Esophagus muscularis mucosa (tissue), 4 donors: ENCODE measurements around the gene TIMM23. TPM values are rescaled to one million over a fixed set of nuclear protein-coding genes. Genes with fewer than 3 reads are reported as not detected.
A peak's percentile ranks its signal among the peaks of the same experiment; 100 is the strongest.

Experiments
- DNase-seq: peaks from one replicate; pipeline ENCODE4 v3.0.0-alpha.2; 2017; ENCODE audit errors: extremely low spot score
- H3K27ac ChIP-seq, 4 donors: fragments of 200-600 bp; sonication (generic); replicated peaks in 1 of 4; 1 replicate in 3 of 4; 2 replicates in 1 of 4; pipeline ENCODE4 v1.5.1; 2016 to 2019; ENCODE audit warnings: mild to moderate bottlenecking in 1 of 4
- H3K27me3 ChIP-seq, 4 donors: fragments of 200-600 bp; sonication (generic); one replicate each; pipeline versions ENCODE4 v1.5.1 to v1.6.0; 2016 to 2019
- H3K36me3 ChIP-seq, 4 donors: fragments of 200-600 bp; sonication (generic); one replicate each; pipeline ENCODE4 v1.5.1; 2016 to 2019
- H3K4me1 ChIP-seq, 4 donors: fragments of 200-600 bp; sonication (generic); one replicate each; pipeline ENCODE4 v1.5.1; 2016 to 2019
- H3K4me3 ChIP-seq, 4 donors: fragments of 200-600 bp; sonication (generic); 1 replicate in 2 of 4; 2 replicates in 2 of 4; pipeline ENCODE4 v1.5.1; 2016 to 2019; ENCODE audit warnings: mild to moderate bottlenecking in 4 of 4, moderate library complexity in 1 of 4
- H3K9me3 ChIP-seq, 4 donors: fragments of 200-600 bp; sonication (generic); 1 replicate in 3 of 4; 2 replicates in 1 of 4; pipeline ENCODE4 v1.5.1; 2016 to 2019
- EP300 ChIP-seq: sonication (generic); formaldehyde crosslinking; IDR thresholded peaks from one replicate; pipeline ENCODE4 v1.6.1; 2017; ENCODE audit warnings: antibody characterized with exemption
- POLR2A ChIP-seq: fragments of 450-650 bp; IDR thresholded peaks from one replicate; pipeline ENCODE4 v1.6.1; 2017; ENCODE audit warnings: antibody characterized with exemption, moderate library complexity, mild to moderate bottlenecking, low read depth
- POLR2AphosphoS5 ChIP-seq, 2 donors: sonication (generic); formaldehyde crosslinking; IDR thresholded peaks; one replicate each; pipeline ENCODE4 v1.6.1; 2017; ENCODE audit warnings: antibody characterized with exemption in 2 of 2
- WGBS: methylation state at CpG from one replicate; pipeline ENCODE4 v1.1.5; 2018; 5-methylcytosine and 5-hydroxymethylcytosine counted together
- intact Hi-C: fragments of 100-400 bp; cut with DNase I; formaldehyde crosslinking; loops from one replicate; pipeline ENCODE4 v1.15.1; 2023
- total RNA-seq, 4 donors: library from RNA; depleted of rRNA; stranded (reverse); fragments of >200 nt; gene quantifications; one replicate each; pipeline versions ENCODE4 v1.1.0 to v1.2.1, GENCODE V29; 2016
- TF ChIP-seq, protein P1 (sequence below), 3 experiments: fragments of 200-600 bp in 2 of 3; fragments of 450-650 bp in 1 of 3; sonication (generic) in 2 of 3; IDR thresholded peaks; one replicate each; pipeline ENCODE4 v1.5.1; 2017 to 2019; ENCODE audit warnings: antibody characterized with exemption in 3 of 3, mild to moderate bottlenecking in 2 of 3, moderate library complexity in 1 of 3

TIMM23 gene
- total RNA-seq, 4 donors from 2014 or later, result 52.9 to 66.9 (median 57.7) TPM

DNA sequence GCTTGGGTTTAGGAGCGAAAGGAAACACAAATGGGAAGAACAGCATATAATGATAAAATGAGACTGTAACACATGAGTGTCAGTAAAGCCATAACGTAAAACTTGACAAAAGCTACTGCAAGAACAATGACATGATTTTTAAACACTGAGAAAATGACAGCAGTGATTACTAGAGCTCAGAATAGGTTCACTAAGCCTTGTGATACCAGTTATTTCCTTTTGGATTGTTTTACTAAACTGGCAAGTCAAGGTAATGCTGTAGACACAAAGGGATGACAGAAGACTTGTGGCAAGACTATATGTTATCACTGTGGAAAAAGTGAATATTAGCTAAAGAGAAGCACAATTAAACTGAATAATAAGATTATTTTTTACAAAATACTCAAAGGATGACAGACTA, 45.4 kb downstream of the TIMM23 start:
- 78% methylated on average over 2 of the region's 2 CpGs for WGBS
- H3K27me3 ChIP-seq, result no peaks in the 10 kb centered on the region
- H3K4me3 ChIP-seq, result no peak overlapping the region
- H3K4me1 ChIP-seq, result peaks cover 52 to 81% (median 68%) of the 10 kb centered on the region in 4 donors
- TF ChIP-seq POLR2AphosphoS5 (IDR thresholded peaks at IDR 0.05) (no peak), POLR2A (no peak), EP300 (no peak)
- TF ChIP-seq, protein P1, sequence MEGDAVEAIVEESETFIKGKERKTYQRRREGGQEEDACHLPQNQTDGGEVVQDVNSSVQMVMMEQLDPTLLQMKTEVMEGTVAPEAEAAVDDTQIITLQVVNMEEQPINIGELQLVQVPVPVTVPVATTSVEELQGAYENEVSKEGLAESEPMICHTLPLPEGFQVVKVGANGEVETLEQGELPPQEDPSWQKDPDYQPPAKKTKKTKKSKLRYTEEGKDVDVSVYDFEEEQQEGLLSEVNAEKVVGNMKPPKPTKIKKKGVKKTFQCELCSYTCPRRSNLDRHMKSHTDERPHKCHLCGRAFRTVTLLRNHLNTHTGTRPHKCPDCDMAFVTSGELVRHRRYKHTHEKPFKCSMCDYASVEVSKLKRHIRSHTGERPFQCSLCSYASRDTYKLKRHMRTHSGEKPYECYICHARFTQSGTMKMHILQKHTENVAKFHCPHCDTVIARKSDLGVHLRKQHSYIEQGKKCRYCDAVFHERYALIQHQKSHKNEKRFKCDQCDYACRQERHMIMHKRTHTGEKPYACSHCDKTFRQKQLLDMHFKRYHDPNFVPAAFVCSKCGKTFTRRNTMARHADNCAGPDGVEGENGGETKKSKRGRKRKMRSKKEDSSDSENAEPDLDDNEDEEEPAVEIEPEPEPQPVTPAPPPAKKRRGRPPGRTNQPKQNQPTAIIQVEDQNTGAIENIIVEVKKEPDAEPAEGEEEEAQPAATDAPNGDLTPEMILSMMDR (IDR thresholded peaks at IDR 0.05), result no peak
- H3K36me3 ChIP-seq, result peaks cover 17 to 38% (median 35%) of the 10 kb centered on the region in 4 donors
- H3K27ac ChIP-seq, result no peak overlapping the region
- no peaks in the 10 kb centered on the region for H3K9me3 ChIP-seq
- no peak for DNase-seq
- intact Hi-C loops, result no loop called here

DNA sequence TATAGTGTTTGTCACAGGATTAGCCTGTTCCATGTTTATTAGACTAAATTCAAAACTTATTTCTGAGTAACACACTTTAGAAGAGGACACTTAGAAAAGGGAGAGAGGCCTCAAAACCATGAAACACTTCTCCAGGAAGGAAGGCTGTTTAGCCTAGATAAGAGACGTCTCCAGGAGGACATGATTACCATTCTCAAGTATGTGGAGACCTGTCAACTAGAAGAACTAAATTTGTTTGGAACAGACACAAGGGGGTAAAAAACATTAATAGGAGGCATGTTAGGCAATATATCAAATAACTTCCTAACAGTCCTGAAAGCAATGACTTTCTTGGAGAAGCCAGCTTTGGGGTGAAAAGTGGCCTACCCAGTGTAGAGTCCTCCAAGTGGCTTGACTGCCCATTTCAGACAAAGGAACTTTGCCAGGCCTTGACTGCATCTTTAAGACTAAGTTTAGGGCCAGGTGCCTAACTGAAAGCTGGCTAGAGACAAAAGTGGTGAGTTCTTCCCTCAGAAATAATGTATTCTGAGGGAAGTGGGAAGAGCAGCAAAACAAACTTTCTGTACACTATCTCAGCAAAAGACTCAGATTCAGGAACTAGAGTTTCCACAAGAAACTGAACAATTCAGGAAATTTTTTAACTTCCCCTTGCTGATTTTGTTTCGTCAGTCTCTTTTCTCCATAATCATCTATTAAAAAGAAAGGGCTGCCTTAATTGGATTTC, 46.3 kb downstream of the TIMM23 start:
- no peaks in the 10 kb centered on the region for H3K27me3 ChIP-seq
- no peaks in the 10 kb centered on the region for H3K9me3 ChIP-seq
- intact Hi-C loops, result no loop called here
- WGBS, result 43% methylated on average over 2 of the region's 2 CpGs
- TF ChIP-seq POLR2A (no peak), POLR2AphosphoS5 (IDR thresholded peaks at IDR 0.05) (no peak), EP300 (no peak)
- TF ChIP-seq, protein P1 (IDR thresholded peaks at IDR 0.05), result no peak
- H3K36me3 ChIP-seq, result peaks cover 8 to 30% (median 26%) of the 10 kb centered on the region in 4 donors
- H3K4me1 ChIP-seq, result peaks cover 54 to 90% (median 73%) of the 10 kb centered on the region in 4 donors
- H3K27ac ChIP-seq, result no peak overlapping the region
- DNase-seq, result no peak
- no peak overlapping the region for H3K4me3 ChIP-seq

DNA sequence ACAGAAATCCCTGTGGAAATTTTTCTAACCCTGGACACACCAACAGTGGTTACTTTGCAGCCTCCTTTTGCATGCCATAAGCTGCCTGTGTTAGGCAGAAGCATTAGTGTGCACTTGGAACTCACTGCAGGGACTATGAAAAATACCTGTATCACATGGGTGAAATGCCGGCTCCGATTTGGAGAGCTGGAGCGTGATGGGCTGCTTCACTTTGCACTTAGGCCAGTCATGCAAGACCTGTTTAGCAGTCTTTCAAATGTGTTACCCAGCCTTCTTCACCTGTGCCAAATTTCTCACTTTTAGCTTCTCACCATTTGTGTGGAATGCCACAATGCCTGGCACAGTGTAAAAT, 46.9 kb downstream of the TIMM23 start:
- Histone ChIP-seq H3K4me3 (no peak overlapping the region), H3K4me1 (peaks cover 60 to 96% (median 78%) of the 10 kb centered on the region in 4 donors), H3K27ac (no peak overlapping the region), H3K27me3 (no peaks in the 10 kb centered on the region), H3K36me3 (peaks cover 3 to 24% (median 21%) of the 10 kb centered on the region in 4 donors), H3K9me3 (no peaks in the 10 kb centered on the region)
- TF ChIP-seq POLR2A, result no peak
- no peak for TF ChIP-seq EP300
- TF ChIP-seq POLR2AphosphoS5 (IDR thresholded peaks at IDR 0.05), result no peak
- TF ChIP-seq, protein P1 (IDR thresholded peaks at IDR 0.05), result no peak
- 79% methylated on average over 3 of the region's 3 CpGs for WGBS
- no peak for DNase-seq
- intact Hi-C loops, result no loop called here

GRCh38 chr10:46019569-46020343, 47.5 kb downstream of the TIMM23 start:
- DNase-seq, result no peak
- H3K4me1 ChIP-seq, result peaks cover 64 to 100% (median 84%) of the 10 kb centered on the region in 4 donors
- no peaks in the 10 kb centered on the region for H3K9me3 ChIP-seq
- peaks cover 0 to 18% (median 15%) of the 10 kb centered on the region in 4 donors for H3K36me3 ChIP-seq
- H3K27me3 ChIP-seq, result no peaks in the 10 kb centered on the region
- TF ChIP-seq POLR2A, result no peak
- peak in 1 of 2 donors; percentile 11 for TF ChIP-seq POLR2AphosphoS5 (IDR thresholded peaks at IDR 0.05)
- H3K4me3 ChIP-seq, result no peak overlapping the region
- intact Hi-C loops, result no loop called here
- H3K27ac ChIP-seq, result peak overlapping the region in 3 of 4 donors; percentile 8 to 24 (median 21)
- 74% methylated on average over 7 of the region's 7 CpGs for WGBS

GRCh38 chr10:46020344-46020657, 48.0 kb downstream of the TIMM23 start:
- TF ChIP-seq, protein P1 (IDR thresholded peaks at IDR 0.05), result no peak
- TF ChIP-seq POLR2A, result no peak
- TF ChIP-seq POLR2AphosphoS5 (IDR thresholded peaks at IDR 0.05), result no peak
- TF ChIP-seq EP300, result no peak
- no peak overlapping the region for H3K4me3 ChIP-seq
- no peak for DNase-seq
- intact Hi-C loops, result no loop called here
- no peaks in the 10 kb centered on the region for H3K9me3 ChIP-seq
- peaks cover 0 to 13% (median 11%) of the 10 kb centered on the region in 4 donors for H3K36me3 ChIP-seq
- 71% methylated on average over 3 of the region's 3 CpGs for WGBS
- H3K27me3 ChIP-seq, result no peaks in the 10 kb centered on the region
- peaks cover 69 to 100% (median 88%) of the 10 kb centered on the region in 4 donors for H3K4me1 ChIP-seq
- peak overlapping the region in 3 of 4 donors; percentile 8 to 24 (median 21) for H3K27ac ChIP-seq
